Activated CD4-positive, alpha-beta T cell treated with anti-CD3 and anti-CD28 coated beads, Interleukin-2, amount 50 U/mL, for 16 hours (primary cell): Measurements from ENCODE around the gene TLE4.
"Not testable (repeated sequence)": the region's sequence is repeated elsewhere in the genome, so short reads cannot be mapped to it uniquely, and the experiment has no call there.

ENCODE experiments used
- DNase-seq: peaks from one replicate; pipeline ENCODE4 v3.0.0-alpha.2; 2020

Gene TLE4

DNA sequence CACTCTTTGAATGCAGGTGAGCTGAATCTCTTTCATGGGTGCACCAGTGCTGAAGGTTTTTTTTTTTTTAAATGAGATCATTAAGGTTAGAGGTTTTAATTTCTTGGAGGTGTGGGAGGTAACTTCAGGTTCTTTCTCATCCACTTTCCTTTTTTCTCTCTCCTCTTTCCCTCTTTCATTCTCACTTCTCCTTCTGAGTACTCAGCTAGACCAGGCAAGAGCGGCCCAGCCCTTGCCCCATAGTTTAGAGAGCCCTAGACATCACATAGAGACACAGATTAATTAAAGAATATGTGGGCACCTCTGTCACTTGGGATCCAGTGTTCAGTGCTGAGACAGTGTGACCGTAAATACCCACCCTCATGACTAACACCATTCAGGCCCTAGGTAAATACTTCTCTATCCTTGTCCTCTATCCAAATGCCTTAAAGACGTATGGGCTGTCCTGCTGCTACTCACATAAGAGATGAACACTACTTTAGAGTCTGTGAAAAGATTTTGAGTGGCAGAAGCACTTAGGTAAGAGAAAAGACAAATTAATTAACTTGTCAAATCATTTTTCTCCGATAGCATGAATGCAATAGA is 174.1 kb downstream of the TLE4 start:
- no peak for DNase-seq

GRCh38 chr9:79751895-79752466 is 180.2 kb downstream of the TLE4 start:
- not testable (repeated sequence) for DNase-seq

GRCh38 chr9:79756414-79756813 is 184.6 kb downstream of the TLE4 start:
- DNase-seq: peak; percentile 5

DNA sequence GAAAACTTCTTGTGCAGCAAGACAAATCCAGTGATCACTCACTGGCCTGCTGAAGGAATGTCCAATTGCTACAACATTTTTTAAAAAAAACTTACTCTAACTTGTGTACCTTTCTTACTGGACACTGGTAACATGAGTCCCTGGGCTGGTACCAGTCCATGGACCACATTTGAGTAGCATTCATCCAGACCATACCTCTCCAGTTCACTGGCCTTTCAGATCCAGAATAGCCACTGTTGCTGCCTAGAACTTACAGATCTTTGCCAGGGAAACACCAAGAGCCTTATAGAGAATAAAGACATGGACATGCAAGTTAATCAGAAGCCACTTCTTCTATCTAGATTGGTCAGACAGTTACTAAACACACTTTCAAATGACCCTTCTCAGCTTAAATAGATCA is 185.3 kb downstream of the TLE4 start:
- no peak for DNase-seq

DNA sequence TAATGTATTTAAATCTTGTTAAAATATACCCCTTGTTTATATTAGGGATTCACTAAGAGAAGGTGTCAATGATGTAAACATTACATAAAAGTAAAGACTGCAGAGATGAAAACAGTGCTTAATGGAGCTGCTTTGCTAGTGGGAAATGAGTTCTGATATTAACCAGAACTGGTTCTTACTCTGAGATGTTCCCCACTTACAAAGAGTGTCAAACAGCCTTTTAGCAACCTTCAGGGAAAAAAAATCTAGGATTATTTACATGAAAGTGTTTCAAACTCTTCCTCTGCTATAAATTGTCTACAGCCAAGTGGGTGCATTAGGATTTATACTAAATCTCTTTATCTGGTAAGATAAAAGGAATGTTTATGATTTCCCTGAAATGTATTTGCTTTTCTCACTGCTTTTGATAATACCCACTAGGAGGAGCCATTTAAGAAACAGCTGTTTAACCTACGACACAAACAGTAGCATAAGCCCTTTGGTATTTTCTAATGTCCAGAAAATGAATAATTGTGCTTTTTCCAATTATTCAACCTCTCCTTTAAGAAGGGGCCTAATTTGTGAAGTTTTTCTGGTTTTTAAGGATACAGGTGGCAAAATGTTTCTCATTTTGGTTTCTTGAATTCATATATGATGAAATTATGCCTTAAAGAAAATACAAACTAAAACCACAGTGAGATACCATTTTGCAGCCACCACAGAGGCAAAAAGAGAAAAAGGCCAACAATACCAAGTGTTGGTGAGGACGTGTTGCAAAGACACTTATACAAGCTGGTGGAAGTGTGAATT is 186.3 kb downstream of the TLE4 start:
- no peak for DNase-seq

- peak; percentile 72 for DNase-seq
Measured at GRCh38 chr9:79759460-79759859, 187.7 kb downstream of the TLE4 start.

GRCh38 chr9:79762070-79762469 is 190.3 kb downstream of the TLE4 start:
- no peak for DNase-seq

- no peak for DNase-seq
Measured at GRCh38 chr9:79763671-79764285, 192.0 kb downstream of the TLE4 start.

- DNase-seq: no peak
Measured at GRCh38 chr9:79764374-79764773, 192.6 kb downstream of the TLE4 start.

DNA sequence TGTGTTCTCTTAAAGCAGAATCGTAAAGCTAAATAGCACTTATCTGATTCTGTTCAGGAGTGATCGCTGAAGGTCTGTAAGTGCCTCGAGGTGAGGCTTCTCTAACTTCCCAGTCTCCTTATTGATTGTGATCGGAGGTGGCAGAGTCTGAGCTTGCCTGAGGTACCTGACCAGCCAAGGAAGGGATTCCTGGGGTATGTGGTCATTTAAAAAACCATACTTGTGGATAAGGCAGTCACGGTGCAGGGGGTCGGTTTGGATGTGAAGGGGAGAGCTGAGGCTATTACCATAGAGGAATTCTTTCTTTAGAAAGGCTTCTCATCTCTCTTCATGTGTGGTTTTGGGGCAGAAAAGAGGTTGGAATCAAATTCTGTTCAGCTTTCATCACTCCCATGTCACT is 193.7 kb downstream of the TLE4 start:
- DNase-seq: no peak

- no peak for DNase-seq
Measured at GRCh38 chr9:79766091-79766490, 194.3 kb downstream of the TLE4 start.

- DNase-seq: no peak
Measured at GRCh38 chr9:79768194-79768593, 196.4 kb downstream of the TLE4 start.

DNA sequence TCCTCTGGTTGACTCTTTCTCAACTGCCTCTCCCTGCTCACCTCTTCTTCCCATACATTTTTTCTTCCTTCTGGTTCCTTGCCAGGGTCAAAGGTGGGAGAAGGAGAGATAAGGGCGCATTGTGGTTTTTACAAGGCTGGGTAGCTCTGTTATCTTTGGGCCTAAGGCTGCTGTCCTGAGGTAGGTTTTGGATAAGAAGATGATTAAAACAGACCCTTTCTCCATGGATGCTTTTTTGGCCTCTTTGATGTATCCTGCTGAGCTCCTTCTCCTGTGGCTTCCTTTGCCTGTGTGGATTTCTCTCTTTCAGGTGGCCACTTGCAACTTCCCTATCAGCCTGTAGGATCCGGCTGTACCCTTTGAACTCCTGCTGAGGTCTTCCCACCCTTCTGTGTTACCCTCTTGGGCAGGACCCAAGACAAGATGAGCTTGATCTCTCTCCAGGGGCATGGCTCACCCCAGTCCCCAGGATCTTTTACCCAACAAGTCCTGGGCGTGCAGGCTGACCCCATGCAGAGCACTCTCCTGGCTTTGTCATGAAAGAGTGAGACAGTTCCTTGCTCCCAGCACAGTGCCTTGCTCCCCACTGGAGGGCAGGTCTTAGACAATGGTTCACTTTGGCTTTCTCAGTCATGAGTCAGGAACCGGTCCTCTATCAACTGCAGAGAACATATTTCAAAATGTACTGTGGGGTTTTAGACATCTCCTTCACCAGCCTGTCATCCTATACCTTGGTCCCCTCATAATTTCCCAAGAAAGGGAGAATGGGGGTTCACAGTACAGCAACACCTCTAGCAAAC is 197.9 kb downstream of the TLE4 start:
- no peak for DNase-seq

- no peak for DNase-seq
Measured at GRCh38 chr9:79774356-79774755, 202.6 kb downstream of the TLE4 start.
